PC-9 (cell line): ENCODE measurements around the gene CELF4. TPM values are rescaled to one million over a fixed set of nuclear protein-coding genes. Genes with fewer than 3 reads are reported as not detected.

Experiments used
- BruUV-seq: library from RNA; stranded (reverse); fragments of 400-500 nt; replicated peaks from 2 replicates; lab custom pipeline; 2021; lab: Mats Ljungman, UMichigan
- CTCF ChIA-PET: fragments of 300-600 bp; sonication (Branson Sonifier 250); formaldehyde crosslinking; loops from one replicate; lab custom pipeline; 2022; ENCODE audit warnings: antibody characterized with exemption; lab: Charles Lee
- POLR2A ChIA-PET: fragments of 300-600 bp; sonication (Branson Sonifier 250); formaldehyde crosslinking; loops from one replicate; lab custom pipeline; 2022; ENCODE audit warnings: antibody characterized with exemption; ENCODE audit not compliant: unreplicated experiment; lab: Charles Lee
- DNase-seq, 2 experiments: peaks; one replicate each; pipeline versions ENCODE4 v3.0.0 to v3.0.0-alpha.2; 2015 to 2022; ENCODE audit warnings: mixed read lengths in 1 of 2
- H2AFZ ChIP-seq: fragments of 200-600 bp; sonication (generic); 2 replicates; pipeline ENCODE4 v1.8.1; 2017; ENCODE audit warnings: antibody characterized with exemption
- H3F3A ChIP-seq: fragments of 200-600 bp; sonication (generic); 2 replicates; pipeline ENCODE4 v1.8.1; 2017; ENCODE audit warnings: antibody characterized with exemption, mild to moderate bottlenecking, low read depth; ENCODE audit not compliant: insufficient read depth
- H3K27ac ChIP-seq: fragments of 200-600 bp; sonication (generic); 2 replicates; pipeline ENCODE4 v1.6.1; 2016; ENCODE audit warnings: mixed run types
- H3K27me3 ChIP-seq: fragments of 200-600 bp; sonication (generic); 2 replicates; pipeline ENCODE4 v1.6.1; 2016; ENCODE audit warnings: low read depth, mixed run types; ENCODE audit not compliant: insufficient read depth
- H3K36me3 ChIP-seq: fragments of 200-600 bp; sonication (generic); 2 replicates; pipeline ENCODE4 v1.6.1; 2016; ENCODE audit warnings: low read depth, mixed run types
- H3K4me1 ChIP-seq: fragments of 200-600 bp; sonication (generic); replicated peaks from 2 replicates; pipeline ENCODE4 v1.6.1; 2016; ENCODE audit warnings: mixed run types; ENCODE audit not compliant: insufficient read depth
- H3K4me2 ChIP-seq: fragments of 200-600 bp; sonication (generic); 2 replicates; pipeline ENCODE4 v1.6.1; 2017; ENCODE audit warnings: mixed run types
- H3K4me3 ChIP-seq: fragments of 200-600 bp; sonication (generic); 2 replicates; pipeline ENCODE4 v1.6.1; 2016; ENCODE audit warnings: mixed run types
- H3K79me2 ChIP-seq: fragments of 200-600 bp; sonication (generic); 2 replicates; pipeline ENCODE4 v1.6.1; 2017; ENCODE audit warnings: low read depth, mixed run types
- H3K9me2 ChIP-seq: fragments of 200-600 bp; sonication (generic); 2 replicates; pipeline ENCODE4 v1.8.1; 2017; ENCODE audit warnings: mild to moderate bottlenecking; ENCODE audit not compliant: insufficient read depth
- H3K9me3 ChIP-seq: fragments of 200-600 bp; sonication (generic); 2 replicates; pipeline ENCODE4 v1.8.1; 2016; ENCODE audit warnings: low read depth; ENCODE audit not compliant: insufficient read depth
- H4K20me1 ChIP-seq: fragments of 200-600 bp; sonication (generic); 2 replicates; pipeline ENCODE4 v1.8.1; 2017; ENCODE audit not compliant: insufficient read depth
- EZH2 ChIP-seq: fragments of 200-600 bp; sonication (generic); IDR thresholded peaks from 2 replicates; pipeline ENCODE4 v1.8.0; 2017; ENCODE audit warnings: antibody characterized with exemption, low read depth
- intact Hi-C: fragments of 100-400 bp; cut with micrococcal nuclease; formaldehyde crosslinking; loops from one replicate; pipeline ENCODE4 v1.10.0; 2022; ENCODE audit not compliant: unreplicated experiment
- total RNA-seq: library from RNA; stranded (reverse); gene quantifications from 2 replicates; pipeline ENCODE4 v1.2.3, GENCODE V29; 2021
- TF ChIP-seq, protein P1 (sequence below): fragments of 200-600 bp; sonication (generic); conservative IDR thresholded peaks from 2 replicates; pipeline ENCODE4 v1.6.1; 2017; ENCODE audit warnings: mixed run types, antibody characterized with exemption, mild to moderate bottlenecking, moderate library complexity

The CELF4 gene
- total RNA-seq, 1 experiment from 2014 or later, result 1.2 TPM

DNA sequence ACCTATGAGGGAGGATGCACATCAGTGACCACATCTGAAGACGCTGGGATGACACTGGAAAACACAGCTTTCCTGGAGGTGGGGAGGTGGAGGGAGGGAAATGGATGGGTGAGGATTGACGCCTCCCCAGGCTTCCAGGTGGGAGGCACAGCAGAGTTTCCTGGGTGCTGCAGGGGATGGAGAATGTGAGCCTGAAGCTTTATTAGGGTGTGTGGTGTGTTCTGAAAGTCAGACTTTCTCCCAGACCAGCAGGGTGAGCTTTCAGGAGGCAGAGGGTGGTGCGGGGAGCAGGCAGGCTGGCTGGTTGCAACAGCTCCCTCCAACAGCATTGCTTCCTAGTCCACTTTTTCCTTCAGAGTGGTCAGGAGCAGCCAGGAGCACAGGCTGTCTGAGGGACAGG lies 263.1 kb downstream of the CELF4 start:
- Histone ChIP-seq H3K36me3 (no peaks in the 10 kb centered on the region), H3F3A (no peaks in the 10 kb centered on the region), H4K20me1 (no peaks in the 10 kb centered on the region), H2AFZ (no peak overlapping the region), H3K79me2 (no peaks in the 10 kb centered on the region), H3K4me2 (no peak overlapping the region), H3K4me1 (peaks cover 9% of the 10 kb centered on the region; the same call in 1 of the 2 replicates), H3K4me3 (no peak overlapping the region), H3K9me2 (no peaks in the 10 kb centered on the region), H3K27me3 (no peaks in the 10 kb centered on the region), H3K9me3 (no peaks in the 10 kb centered on the region), H3K27ac (no peak overlapping the region)
- no peak for DNase-seq
- ChIA-PET CTCF (no interaction called here), POLR2A (no interaction called here)
- intact Hi-C loops, result no loop called here
- TF ChIP-seq, protein P1, sequence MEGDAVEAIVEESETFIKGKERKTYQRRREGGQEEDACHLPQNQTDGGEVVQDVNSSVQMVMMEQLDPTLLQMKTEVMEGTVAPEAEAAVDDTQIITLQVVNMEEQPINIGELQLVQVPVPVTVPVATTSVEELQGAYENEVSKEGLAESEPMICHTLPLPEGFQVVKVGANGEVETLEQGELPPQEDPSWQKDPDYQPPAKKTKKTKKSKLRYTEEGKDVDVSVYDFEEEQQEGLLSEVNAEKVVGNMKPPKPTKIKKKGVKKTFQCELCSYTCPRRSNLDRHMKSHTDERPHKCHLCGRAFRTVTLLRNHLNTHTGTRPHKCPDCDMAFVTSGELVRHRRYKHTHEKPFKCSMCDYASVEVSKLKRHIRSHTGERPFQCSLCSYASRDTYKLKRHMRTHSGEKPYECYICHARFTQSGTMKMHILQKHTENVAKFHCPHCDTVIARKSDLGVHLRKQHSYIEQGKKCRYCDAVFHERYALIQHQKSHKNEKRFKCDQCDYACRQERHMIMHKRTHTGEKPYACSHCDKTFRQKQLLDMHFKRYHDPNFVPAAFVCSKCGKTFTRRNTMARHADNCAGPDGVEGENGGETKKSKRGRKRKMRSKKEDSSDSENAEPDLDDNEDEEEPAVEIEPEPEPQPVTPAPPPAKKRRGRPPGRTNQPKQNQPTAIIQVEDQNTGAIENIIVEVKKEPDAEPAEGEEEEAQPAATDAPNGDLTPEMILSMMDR, result no peak
- no peak for TF ChIP-seq EZH2
- BruUV-seq, result no TSS peak

DNA sequence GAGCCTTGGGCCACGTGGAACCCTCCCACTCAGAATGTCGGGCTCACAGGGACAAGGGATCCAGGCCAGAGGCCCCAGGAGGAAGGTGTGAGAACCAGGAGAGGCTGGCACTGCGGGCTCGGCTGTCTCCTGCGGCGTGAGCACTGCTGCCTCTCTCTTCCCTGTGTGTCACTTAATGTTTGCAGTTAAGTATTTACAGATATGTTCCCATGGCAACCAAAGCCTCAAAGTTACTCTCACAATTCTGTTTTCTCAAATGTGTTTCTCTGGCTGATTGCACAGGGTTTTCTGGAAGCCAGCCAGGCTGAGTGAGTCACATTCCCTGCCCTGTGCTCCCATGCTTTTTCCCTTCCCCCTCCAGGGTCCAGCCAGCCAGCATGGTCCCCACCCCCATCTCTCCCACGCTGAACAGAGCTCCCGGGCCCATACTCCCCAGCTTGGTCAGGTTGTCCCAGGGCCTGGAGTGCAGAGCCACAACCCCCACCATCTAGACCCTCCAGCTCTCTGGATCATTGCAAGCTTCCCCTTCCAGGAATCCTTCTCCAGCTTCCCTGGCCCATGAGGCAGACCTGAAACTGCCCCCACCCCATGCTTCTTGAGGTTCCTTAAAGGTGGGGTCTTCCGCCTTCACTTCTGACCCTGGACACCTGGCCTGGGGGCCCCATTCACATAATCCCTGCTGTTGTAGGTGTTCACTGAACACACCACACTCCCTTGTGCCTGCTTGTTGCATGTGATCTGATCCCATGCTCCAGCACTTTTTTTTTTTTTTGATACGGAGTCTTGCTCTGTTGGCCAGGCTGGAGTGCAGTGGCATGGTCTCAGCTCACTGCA lies 265.9 kb downstream of the CELF4 start:
- no peak overlapping the region for H3K27ac ChIP-seq
- intact Hi-C loops, result no loop called here
- CTCF ChIA-PET, result no interaction called here

DNA sequence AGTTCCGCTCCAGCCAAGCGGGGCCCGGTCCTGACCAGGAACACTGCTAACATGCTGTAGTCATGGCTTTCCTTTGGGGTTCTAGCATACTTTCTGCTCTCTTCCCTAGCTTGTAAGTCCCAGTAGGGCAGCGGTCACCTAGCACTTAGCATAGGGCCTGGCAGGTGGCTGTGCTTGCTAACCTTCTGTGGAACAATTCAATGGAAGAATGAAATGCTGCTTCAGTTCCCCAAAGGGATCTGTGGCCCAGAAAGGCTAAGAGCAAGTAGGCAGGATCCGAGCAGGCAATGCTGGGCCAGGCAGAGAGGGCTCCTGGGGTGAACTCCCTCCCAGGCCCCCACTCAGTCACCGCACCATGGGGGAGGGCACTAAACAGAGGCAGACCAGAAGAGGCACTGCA lies 266.8 kb downstream of the CELF4 start:
- no peaks in the 10 kb centered on the region for H4K20me1 ChIP-seq
- TF ChIP-seq, protein P1, result no peak
- TF ChIP-seq EZH2, result no peak
- intact Hi-C loops, result no loop called here
- H3K4me3 ChIP-seq, result no peak overlapping the region
- H3K79me2 ChIP-seq, result no peaks in the 10 kb centered on the region
- DNase-seq, result no peak
- H3K27ac ChIP-seq, result no peak overlapping the region
- 0 out of 2 replicates have a peak overlapping the region, but pooled peaks have one; percentile 36 for H3K4me2 ChIP-seq
- H3F3A ChIP-seq, result no peaks in the 10 kb centered on the region
- no TSS peak for BruUV-seq
- no peaks in the 10 kb centered on the region for H3K36me3 ChIP-seq
- no peaks in the 10 kb centered on the region for H3K9me3 ChIP-seq
- peaks cover 9% of the 10 kb centered on the region; the same call in 1 of the 2 replicates for H3K4me1 ChIP-seq
- no peak overlapping the region for H2AFZ ChIP-seq
- H3K27me3 ChIP-seq, result no peaks in the 10 kb centered on the region
- ChIA-PET CTCF (no interaction called here), POLR2A (no interaction called here)
- H3K9me2 ChIP-seq, result no peaks in the 10 kb centered on the region

More for the DNA sequence above, 265.9 kb downstream of the CELF4 start:
- Histone ChIP-seq H3K9me2 (no peaks in the 10 kb centered on the region), H3K27me3 (no peaks in the 10 kb centered on the region), H3K4me2 (0 out of 2 replicates have a peak overlapping the region, but pooled peaks have one; percentile 36), H3F3A (no peaks in the 10 kb centered on the region), H3K4me3 (no peak overlapping the region), H3K9me3 (no peaks in the 10 kb centered on the region), H3K79me2 (no peaks in the 10 kb centered on the region), H2AFZ (no peak overlapping the region), H4K20me1 (no peaks in the 10 kb centered on the region), H3K36me3 (no peaks in the 10 kb centered on the region), H3K4me1 (peaks cover 9% of the 10 kb centered on the region; the same call in 1 of the 2 replicates)
- no peak for TF ChIP-seq EZH2
- TF ChIP-seq, protein P1, result no peak
- POLR2A ChIA-PET, result no interaction called here
- DNase-seq, result peak; percentile 74 to 88
- no TSS peak for BruUV-seq
